HL-60 (cell line): ENCODE measurements around the gene ANKFY1.

Source experiments
- CTCF ChIP-seq: IDR thresholded peaks from one replicate; pipeline ENCODE4 v1.5.1; 2011; ENCODE audit warnings: low read length, control low read depth, inconsistent platforms; ENCODE audit not compliant: insufficient read depth
- POLR2AphosphoS5 ChIP-seq: IDR thresholded peaks from 2 replicates; pipeline ENCODE4 v1.6.1; 2012; ENCODE audit warnings: low read depth

DNA sequence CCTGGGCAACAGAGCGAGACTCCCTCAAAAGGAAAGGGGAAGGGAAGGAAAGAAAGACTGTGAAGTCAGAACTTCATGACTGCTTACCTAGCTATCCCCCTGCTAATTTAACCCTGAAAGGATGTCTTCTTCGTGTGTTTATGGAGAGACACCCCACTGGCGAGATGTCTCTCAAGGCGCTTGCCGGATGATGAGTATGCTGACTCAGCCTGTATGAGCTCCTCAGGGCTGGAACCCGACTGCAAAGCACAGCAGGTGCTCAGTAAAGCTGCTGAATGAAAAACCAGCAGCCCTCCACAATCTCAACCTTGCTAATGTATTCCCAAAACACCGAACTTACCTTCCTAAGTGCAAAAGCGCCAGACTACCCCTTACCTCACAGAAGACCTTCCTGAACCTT, 2.3 kb downstream of the ANKFY1 start:
- TF ChIP-seq CTCF (no peak), POLR2AphosphoS5 (no peak)
